Vagina (tissue), 2 donors: ENCODE measurements around the gene PRKCE.

Experiments used
- POLR2A ChIP-seq, 2 donors: fragments of 450-650 bp; IDR thresholded peaks; one replicate each; pipeline ENCODE4 v1.6.1; 2017; ENCODE audit warnings: antibody characterized with exemption in 2 of 2, mild to moderate bottlenecking in 2 of 2, moderate library complexity in 2 of 2
- POLR2AphosphoS5 ChIP-seq, 2 donors: sonication (generic); formaldehyde crosslinking; IDR thresholded peaks; one replicate each; pipeline ENCODE4 v1.9.0; 2017; ENCODE audit warnings: antibody characterized with exemption in 2 of 2, mild to moderate bottlenecking in 2 of 2, low read depth in 1 of 2; ENCODE audit not compliant: insufficient read depth in 1 of 2
- TF ChIP-seq, protein P1 (sequence below), 3 experiments: fragments of 450-650 bp in 2 of 3; fragments of 200-600 bp in 1 of 3; sonication (generic) in 1 of 3; IDR thresholded peaks; one replicate each; pipeline ENCODE4 v1.5.1; 2017 to 2019; ENCODE audit warnings: antibody characterized with exemption in 3 of 3, mild to moderate bottlenecking in 2 of 3, moderate library complexity in 2 of 3

DNA sequence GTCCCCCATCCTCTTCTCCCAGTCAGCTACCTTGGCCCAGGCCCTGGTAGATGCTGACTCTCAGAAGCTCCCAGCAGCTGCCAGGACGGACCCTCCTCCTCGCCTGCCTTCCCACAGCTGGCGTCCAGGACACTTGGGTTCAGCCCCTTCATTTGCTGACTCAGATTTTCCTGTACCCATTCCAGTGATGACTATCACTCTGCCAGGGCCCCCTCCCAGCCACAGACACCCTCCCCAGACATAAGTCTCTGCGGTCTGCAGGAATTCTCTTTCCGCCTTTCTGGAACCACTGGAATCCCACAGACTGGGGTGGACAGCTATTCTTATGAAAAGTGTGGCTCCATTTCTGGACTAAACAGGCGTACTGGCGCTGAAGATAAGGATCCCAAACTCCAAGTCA, 385.5 kb downstream of the PRKCE start:
- TF ChIP-seq, protein P1, sequence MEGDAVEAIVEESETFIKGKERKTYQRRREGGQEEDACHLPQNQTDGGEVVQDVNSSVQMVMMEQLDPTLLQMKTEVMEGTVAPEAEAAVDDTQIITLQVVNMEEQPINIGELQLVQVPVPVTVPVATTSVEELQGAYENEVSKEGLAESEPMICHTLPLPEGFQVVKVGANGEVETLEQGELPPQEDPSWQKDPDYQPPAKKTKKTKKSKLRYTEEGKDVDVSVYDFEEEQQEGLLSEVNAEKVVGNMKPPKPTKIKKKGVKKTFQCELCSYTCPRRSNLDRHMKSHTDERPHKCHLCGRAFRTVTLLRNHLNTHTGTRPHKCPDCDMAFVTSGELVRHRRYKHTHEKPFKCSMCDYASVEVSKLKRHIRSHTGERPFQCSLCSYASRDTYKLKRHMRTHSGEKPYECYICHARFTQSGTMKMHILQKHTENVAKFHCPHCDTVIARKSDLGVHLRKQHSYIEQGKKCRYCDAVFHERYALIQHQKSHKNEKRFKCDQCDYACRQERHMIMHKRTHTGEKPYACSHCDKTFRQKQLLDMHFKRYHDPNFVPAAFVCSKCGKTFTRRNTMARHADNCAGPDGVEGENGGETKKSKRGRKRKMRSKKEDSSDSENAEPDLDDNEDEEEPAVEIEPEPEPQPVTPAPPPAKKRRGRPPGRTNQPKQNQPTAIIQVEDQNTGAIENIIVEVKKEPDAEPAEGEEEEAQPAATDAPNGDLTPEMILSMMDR (IDR thresholded peaks at IDR 0.05): no peak
- TF ChIP-seq POLR2AphosphoS5 (IDR thresholded peaks at IDR 0.05; ENCODE audit: insufficient read depth in 1 of 2, low read depth in 1 of 2) (peak in 1 of 2 donors; percentile 57), POLR2A (IDR thresholded peaks at IDR 0.05) (no peak)
